GM10847 (cell line): ENCODE measurements around the gene MYO15B.

ENCODE experiments used
- POLR2A ChIP-seq: IDR thresholded peaks from 2 replicates; pipeline ENCODE4 v1.6.1; 2011; ENCODE audit not compliant: insufficient read length; ENCODE audit errors: extremely low read depth

The MYO15B gene

GRCh38 chr17:75634754-75635609, 47.4 kb downstream of the MYO15B start:
- no peak for TF ChIP-seq POLR2A

- no peak for TF ChIP-seq POLR2A
Measured at GRCh38 chr17:75635610-75636202, 48.1 kb downstream of the MYO15B start.

- no peak for TF ChIP-seq POLR2A
Measured at GRCh38 chr17:75636381-75637142, 49.0 kb downstream of the MYO15B start.

- no peak for TF ChIP-seq POLR2A
Measured at GRCh38 chr17:75637143-75637538, 49.5 kb downstream of the MYO15B start.

- TF ChIP-seq POLR2A: no peak
Measured at GRCh38 chr17:75637551-75637950, 50.0 kb downstream of the MYO15B start.

- no peak for TF ChIP-seq POLR2A
Measured at GRCh38 chr17:75638893-75639292, 51.3 kb downstream of the MYO15B start.

GRCh38 chr17:75639327-75639726, 51.7 kb downstream of the MYO15B start:
- no peak for TF ChIP-seq POLR2A

- no peak for TF ChIP-seq POLR2A
Measured at GRCh38 chr17:75639771-75640555, 52.4 kb downstream of the MYO15B start.

GRCh38 chr17:75640556-75641119, 53.0 kb downstream of the MYO15B start:
- no peak for TF ChIP-seq POLR2A

GRCh38 chr17:75641343-75641742, 53.7 kb downstream of the MYO15B start:
- TF ChIP-seq POLR2A: no peak

GRCh38 chr17:75642182-75642783, 54.7 kb downstream of the MYO15B start:
- no peak for TF ChIP-seq POLR2A

- TF ChIP-seq POLR2A: no peak
Measured at GRCh38 chr17:75642784-75643642, 55.4 kb downstream of the MYO15B start.

- no peak for TF ChIP-seq POLR2A
Measured at GRCh38 chr17:75643643-75644017, 56.0 kb downstream of the MYO15B start.

- TF ChIP-seq POLR2A: no peak
Measured at GRCh38 chr17:75645501-75645888, 57.9 kb downstream of the MYO15B start.
